Sigmoid colon (tissue), 4 donors: ENCODE results near the gene CFAP69.

Experiments used
- CTCF ChIP-seq, 4 experiments: fragments of 450-650 bp in 3 of 4; fragments of 200-600 bp in 1 of 4; IDR thresholded peaks; one replicate each; pipeline ENCODE4 v1.5.1; 2016 to 2019; ENCODE audit warnings: antibody characterized with exemption in 4 of 4, mild to moderate bottlenecking in 3 of 4, moderate library complexity in 2 of 4
- EP300 ChIP-seq, 4 donors: sonication (generic); formaldehyde crosslinking; IDR thresholded peaks; one replicate each; pipeline ENCODE4 v1.6.1; 2017; ENCODE audit warnings: antibody characterized with exemption in 4 of 4
- POLR2A ChIP-seq, 2 donors: fragments of 450-650 bp; IDR thresholded peaks; one replicate each; pipeline ENCODE4 v1.6.1; 2016; ENCODE audit warnings: antibody characterized with exemption in 2 of 2, mild to moderate bottlenecking in 2 of 2, moderate library complexity in 2 of 2
- POLR2AphosphoS5 ChIP-seq, 4 donors: sonication (generic); formaldehyde crosslinking; IDR thresholded peaks; one replicate each; pipeline ENCODE4 v1.6.1; 2017; ENCODE audit warnings: antibody characterized with exemption in 4 of 4

DNA sequence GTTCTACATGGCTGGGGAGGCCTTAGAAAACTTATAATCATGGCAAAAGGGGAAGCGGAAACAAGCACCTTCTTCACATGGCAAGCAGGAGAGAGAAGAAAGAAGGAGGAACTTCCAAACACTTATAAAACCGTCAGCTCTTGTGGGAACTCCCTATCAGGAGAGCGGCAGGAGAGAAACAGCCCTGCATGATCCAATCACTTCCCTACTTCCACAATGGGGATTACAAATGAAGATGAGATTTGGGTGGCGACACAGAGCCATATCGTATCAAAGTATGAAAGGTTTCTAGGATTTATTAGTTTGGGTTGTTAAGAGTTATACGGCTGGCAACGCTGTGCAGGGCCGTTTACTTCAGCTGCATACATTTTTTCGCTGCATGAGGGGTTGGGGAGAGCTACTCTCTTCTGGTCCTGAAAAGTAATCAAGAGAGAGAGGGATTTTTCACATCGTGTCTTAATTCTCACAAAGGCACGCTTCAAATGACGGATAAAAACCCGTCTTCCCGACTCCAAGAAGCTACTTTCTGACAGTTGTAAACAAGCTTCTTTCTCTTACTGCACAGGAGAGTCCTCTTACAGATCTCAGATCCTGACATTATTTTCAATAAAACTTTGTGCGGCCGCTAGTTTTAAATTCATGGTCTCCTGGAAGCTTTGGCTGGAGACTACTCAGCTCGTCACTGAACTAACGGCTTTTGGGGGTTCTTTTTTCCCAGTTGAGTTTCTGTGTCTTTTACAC, 100.8 kb downstream of the CFAP69 start:
- no peak for TF ChIP-seq POLR2AphosphoS5 (IDR thresholded peaks at IDR 0.05)
- TF ChIP-seq CTCF (IDR thresholded peaks at IDR 0.05) = no peak
- no peak for TF ChIP-seq POLR2A (IDR thresholded peaks at IDR 0.05)
- no peak for TF ChIP-seq EP300 (IDR thresholded peaks at IDR 0.05)
